HepG2 (cell line): ENCODE data around the gene BPIFB2. TPM values are rescaled to one million over a fixed set of nuclear protein-coding genes. Genes with fewer than 3 reads are reported as not detected.
A peak's percentile ranks its signal among the peaks of the same experiment; 100 is the strongest.

Experiments
- ATAC-seq: fragments of 200-7000 bp; cut with Tn5 transposase; 3 replicates; pipeline ENCODE4 v1.9.1; 2020; ENCODE audit warnings: mild to moderate bottlenecking, moderate library complexity
- BruUV-seq: library from RNA; stranded (reverse); fragments of 400-500 nt; replicated peaks from 2 replicates; lab custom pipeline; 2021; lab: Mats Ljungman, UMichigan
- CTCF ChIA-PET: fragments of 300-600 bp; formaldehyde crosslinking; extraction: SDS; loops from one replicate; lab custom pipeline; 2021; ENCODE audit warnings: low total read pairs, inconsistent platforms, low intra/inter-chr PET ratio; lab: Yijun Ruan, JAX
- POLR2A ChIA-PET: fragments of 350-600 bp; sonication (Branson Sonifier 250); formaldehyde crosslinking; loops from one replicate; lab custom pipeline; 2020; ENCODE audit warnings: antibody characterized with exemption, inconsistent platforms; lab: Yijun Ruan, JAX
- DNase-seq: peaks from one replicate; pipeline ENCODE4 v3.0.0-alpha.2; 2015; ENCODE audit warnings: low spot score
- FAIRE-seq: peaks from 3 replicates; lab custom pipeline; 2011; peaks lifted over from hg19 to GRCh38; lab: Jason Lieb, UNC
- H2AFZ ChIP-seq: one replicate; pipeline ENCODE4 v1.6.1; 2011; ENCODE audit warnings: low read length, inconsistent platforms
- H3K27ac ChIP-seq: fragments of 300-600 bp; 3 replicates; pipeline ENCODE4 v1.8.0; 2011; ENCODE audit warnings: mixed run types, mild to moderate bottlenecking, mixed read lengths, low read length, inconsistent platforms; ENCODE audit not compliant: insufficient read depth; ENCODE audit errors: extremely low read length
- H3K27me3 ChIP-seq, 2 experiments: fragments of 200-600 bp in 1 of 2; 2 replicates in 1 of 2; 3 replicates in 1 of 2; pipeline versions ENCODE4 v1.6.0 to v1.8.0; 2011; ENCODE audit warnings: low read length in 2 of 2, mild to moderate bottlenecking in 2 of 2, moderate library complexity in 2 of 2, inconsistent platforms in 1 of 2; ENCODE audit not compliant: insufficient read depth in 2 of 2, control insufficient read depth in 1 of 2
- H3K36me3 ChIP-seq, 2 experiments: fragments of 200-600 bp in 1 of 2; replicated peaks in 1 of 2; 2 replicates in 1 of 2; 3 replicates in 1 of 2; pipeline versions ENCODE4 v1.5.1 to v1.8.0; 2011; ENCODE audit warnings: low read length in 2 of 2, inconsistent platforms in 1 of 2; ENCODE audit not compliant: insufficient read depth in 2 of 2, control insufficient read depth in 1 of 2
- H3K4me1 ChIP-seq: 2 replicates; pipeline ENCODE4 v1.5.1; 2012; ENCODE audit warnings: low read length, inconsistent platforms; ENCODE audit not compliant: insufficient read depth
- H3K4me2 ChIP-seq: 2 replicates; pipeline ENCODE4 v1.6.0; 2011; ENCODE audit warnings: low read depth, low read length, inconsistent platforms
- H3K4me3 ChIP-seq, 3 experiments: fragments of 200-600 bp in 1 of 3; sonication (generic), shearing (Covaris generic) in 1 of 3; replicated peaks in 1 of 3; 2 replicates each; pipeline ENCODE4 v1.5.1; 2011 to 2016; ENCODE audit warnings: low read length in 3 of 3, inconsistent platforms in 2 of 3, low read depth in 2 of 3, mild to moderate bottlenecking in 2 of 3, control low read depth in 1 of 3, mixed read lengths in 1 of 3; ENCODE audit not compliant: insufficient read depth in 1 of 3
- H3K79me2 ChIP-seq: one replicate; pipeline ENCODE4 v1.6.1; 2011; ENCODE audit warnings: low read length, inconsistent platforms; ENCODE audit not compliant: insufficient read depth
- H3K9ac ChIP-seq: 2 replicates; pipeline ENCODE4 v1.6.0; 2011; ENCODE audit warnings: mild to moderate bottlenecking, low read depth, low read length, inconsistent platforms; ENCODE audit not compliant: insufficient read depth
- H3K9me3 ChIP-seq: 2 replicates; pipeline ENCODE4 v1.5.1; 2012; ENCODE audit warnings: mild to moderate bottlenecking, low read length
- H4K20me1 ChIP-seq: 2 replicates; pipeline ENCODE4 v1.6.0; 2011; ENCODE audit warnings: inconsistent platforms, mild to moderate bottlenecking, low read length, moderate library complexity; ENCODE audit not compliant: insufficient read depth
- BRCA1 ChIP-seq: sonication (generic); formaldehyde crosslinking; IDR thresholded peaks from 2 replicates; pipeline ENCODE4 v1.4.0; 2020; ENCODE audit warnings: missing genetic modification reagents
- CREB1 ChIP-seq, 2 experiments: fragments of 450-650 bp in 1 of 2; IDR thresholded peaks; 2 replicates each; pipeline ENCODE4 v1.6.1; 2016 to 2017; ENCODE audit warnings: control low read depth in 1 of 2, mild to moderate bottlenecking in 1 of 2, missing compliant biosample characterization in 1 of 2, missing genetic modification characterization in 1 of 2
- HMG20B ChIP-seq: conservative IDR thresholded peaks from 2 replicates; pipeline ENCODE4 v1.6.1; 2016; ENCODE audit warnings: missing genetic modification reagents, missing compliant biosample characterization
- MAFF ChIP-seq: IDR thresholded peaks from 2 replicates; pipeline ENCODE4 v1.6.1; 2011; ENCODE audit warnings: low read depth, low read length, improper control_type of control experiment
- MAFG ChIP-seq: sonication (generic); formaldehyde crosslinking; IDR thresholded peaks from 2 replicates; pipeline ENCODE4 v1.5.1; 2020; ENCODE audit warnings: mild to moderate bottlenecking, missing genetic modification reagents
- MAFK ChIP-seq, 2 experiments: IDR thresholded peaks in 1 of 2; conservative IDR thresholded peaks in 1 of 2; 2 replicates each; pipeline ENCODE4 v1.6.1; 2011; ENCODE audit warnings: improper control_type of control experiment in 2 of 2, low read length in 2 of 2
- ZBTB3 ChIP-seq: sonication (generic); formaldehyde crosslinking; IDR thresholded peaks from 2 replicates; pipeline ENCODE4 v1.4.0; 2020; ENCODE audit warnings: low read depth, mild to moderate bottlenecking, moderate library complexity, missing genetic modification reagents, borderline replicate concordance
- ZKSCAN1 ChIP-seq: fragments of 150-350 bp; IDR thresholded peaks from 2 replicates; pipeline ENCODE4 v1.6.1; 2014; ENCODE audit warnings: low read length
- ZNF468 ChIP-seq: sonication (generic); formaldehyde crosslinking; IDR thresholded peaks from 2 replicates; pipeline ENCODE4 v1.8.0; 2022; ENCODE audit warnings: mild to moderate bottlenecking, moderate library complexity, missing genetic modification reagents
- ZNF558 ChIP-seq: sonication (generic); formaldehyde crosslinking; IDR thresholded peaks from 2 replicates; pipeline ENCODE4 v1.9.0; 2022; ENCODE audit warnings: mild to moderate bottlenecking, missing genetic modification reagents, borderline replicate concordance
- ZNF589 ChIP-seq: sonication (generic); formaldehyde crosslinking; conservative IDR thresholded peaks from 2 replicates; pipeline ENCODE4 v1.8.0; 2022; ENCODE audit warnings: mild to moderate bottlenecking, moderate library complexity, missing genetic modification reagents
- WGBS: methylation state at CpG from one replicate; pipeline ENCODE4 v1.1.6; 2017; ENCODE audit warnings: low lambda C conversion rate; 5-methylcytosine and 5-hydroxymethylcytosine counted together
- in situ Hi-C: cut with HindIII; loops from 2 replicates; pipeline ENCODE4 v1.10.0; 2017; ENCODE audit warnings: low pct_unique_long_range_greater_than_20kb; ENCODE audit not compliant: extremely low pct_ligation_motif_present
- intact Hi-C: fragments of 100-400 bp; cut with micrococcal nuclease; formaldehyde crosslinking; loops from one replicate; pipeline ENCODE4 v1.10.0; 2022; ENCODE audit not compliant: unreplicated experiment
- polyA plus RNA-seq, 8 experiments: library from polyadenylated mRNA; depleted of rRNA in 3 of 8; stranded (reverse) in 7 of 8; unstranded in 1 of 8; fragments of >200 nt; fragmentation: Illumina TruSeq in 4 of 8; extraction: Trizol in 4 of 8; gene quantifications; 2 replicates each; pipeline versions ENCODE4 v1.2.1 to v1.2.3, GENCODE V29; 2011 to 2016; ENCODE audit warnings: low read depth in 4 of 8, missing spikeins in 1 of 8, mixed read lengths in 1 of 8; ENCODE audit not compliant: insufficient read depth in 1 of 8
- total RNA-seq, 5 experiments: library from RNA; depleted of rRNA; stranded (reverse); fragments of >200 nt; fragmentation: Illumina TruSeq; extraction: Trizol; gene quantifications; 2 replicates each; pipeline ENCODE4 v1.2.3, GENCODE V29; 2016; ENCODE audit warnings: low read depth in 1 of 5
- TF ChIP-seq, protein P1 (sequence below): sonication (generic); formaldehyde crosslinking; IDR thresholded peaks from 2 replicates; pipeline ENCODE4 v1.4.0; 2020; ENCODE audit warnings: mild to moderate bottlenecking, missing genetic modification reagents
- TF ChIP-seq, protein P2 (sequence below): sonication (generic); formaldehyde crosslinking; conservative IDR thresholded peaks from 2 replicates; pipeline ENCODE4 v1.4.0; 2020; ENCODE audit warnings: missing genetic modification reagents
- TF ChIP-seq, protein P3 (sequence below): sonication (generic); formaldehyde crosslinking; IDR thresholded peaks from 2 replicates; pipeline ENCODE4 v1.4.0; 2020; ENCODE audit warnings: missing genetic modification reagents, mild to moderate bottlenecking, borderline replicate concordance

Gene BPIFB2
- total and polyA plus RNA-seq, 2 of the 13 experiments (the other 11 are each of a cell fraction or from before 2014, with no cell fraction given), result 54.5 to 902 TPM

DNA sequence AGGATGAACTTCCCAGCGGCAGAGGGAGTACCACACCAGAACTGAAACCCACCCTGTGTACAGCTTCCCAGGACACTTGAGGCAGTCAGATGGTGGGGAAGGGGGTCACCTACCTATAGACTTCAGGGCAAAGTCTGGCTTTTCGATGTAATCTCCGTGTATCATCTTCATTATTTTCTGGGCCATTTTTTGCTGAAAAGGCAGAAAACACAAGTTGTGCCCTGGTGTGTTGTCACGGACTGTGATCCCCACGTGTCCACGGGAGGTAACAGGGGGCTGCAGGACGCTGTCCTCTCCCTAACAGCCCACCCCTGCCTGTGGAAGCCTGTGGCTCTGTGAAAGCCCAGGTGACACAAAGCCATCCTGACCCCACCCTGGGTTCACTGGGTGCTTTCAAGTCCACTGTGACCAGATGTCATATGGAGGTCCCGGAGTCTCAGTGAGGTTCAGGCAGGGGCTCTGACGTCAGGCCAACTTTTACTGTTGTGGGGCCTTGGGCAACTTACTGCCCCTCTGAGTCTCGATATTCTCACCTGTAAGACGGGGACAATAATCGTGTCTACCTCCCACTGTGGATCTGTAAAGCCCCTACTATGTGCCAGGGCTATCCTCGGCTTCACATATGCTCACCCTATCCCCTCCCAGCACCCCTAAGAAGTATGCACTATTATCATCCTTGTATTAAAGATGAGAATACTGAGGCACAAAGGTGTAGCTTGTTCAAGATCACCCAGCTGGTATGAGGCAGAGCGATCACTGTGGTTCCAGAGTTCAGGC lies 17.8 kb upstream of the BPIFB2 start:
- in situ Hi-C loops, result no loop called here
- ChIA-PET CTCF (no interaction called here), POLR2A (no interaction called here)
- no peaks in the 10 kb centered on the region for H3K79me2 ChIP-seq
- H3K9me3 ChIP-seq, result peaks cover under 1% of the 10 kb centered on the region; the same call in 1 of the 2 replicates
- H3K4me2 ChIP-seq, result no peak overlapping the region
- H3K9ac ChIP-seq, result no peak overlapping the region
- TF ChIP-seq MAFG (CRISPR knock-in tag) (0 out of 2 replicates have a peak, but pooled peaks have one; percentile 28), ZKSCAN1 (peak; percentile 85), CREB1 (IDR thresholded peaks at IDR 0.05) (peak; percentile 73), CREB1 (CRISPR knock-in tag; IDR thresholded peaks at IDR 0.05) (no peak), HMG20B (CRISPR knock-in tag) (no peak), MAFF (peak; percentile 89), MAFK (conservative IDR thresholded peaks at IDR 0.05 in 1 of 2, IDR thresholded peaks at IDR 0.05 in 1 of 2; ENCODE audit: low read length in 2 of 2) (peak; percentile 90 to 95)
- no peak for DNase-seq
- no peaks in the 10 kb centered on the region for H3K4me1 ChIP-seq
- no peak for FAIRE-seq
- H3K27me3 ChIP-seq, result peaks cover 0 to 49% of the 10 kb centered on the region in 2 experiments; a peak in 4 of 5 replicates
- no peak overlapping the region for H2AFZ ChIP-seq
- H3K27ac ChIP-seq, result no peak overlapping the region
- no peaks in the 10 kb centered on the region for H4K20me1 ChIP-seq
- intact Hi-C loops, result no loop called here
- H3K36me3 ChIP-seq, result no peaks in the 10 kb centered on the region
- H3K4me3 ChIP-seq, result no peak overlapping the region
- ATAC-seq, result no peak
- BruUV-seq, result no TSS peak
- 31% methylated on average over 14 of the region's 14 CpGs for WGBS

- DNase-seq (no peak), ATAC-seq (no peak), FAIRE-seq (no peak)
- Histone ChIP-seq H3K9ac (no peak overlapping the region), H3K4me2 (no peak overlapping the region), H3K79me2 (no peaks in the 10 kb centered on the region), H2AFZ (no peak overlapping the region), H3K36me3 (no peaks in the 10 kb centered on the region), H3K4me3 (no peak overlapping the region), H3K4me1 (no peaks in the 10 kb centered on the region), H3K27me3 (peaks cover 0 to 43% of the 10 kb centered on the region in 2 experiments; a peak in 4 of 5 replicates), H3K9me3 (peaks cover 8% of the 10 kb centered on the region), H4K20me1 (no peaks in the 10 kb centered on the region), H3K27ac (no peak overlapping the region)
- no TSS peak for BruUV-seq
- intact Hi-C loops, result no loop called here
- WGBS, result 39% methylated on average over 3 of the region's 3 CpGs
- CTCF ChIA-PET, result no interaction called here
- in situ Hi-C loops, result no loop called here
- POLR2A ChIA-PET, result no interaction called here
- TF ChIP-seq ZBTB3, result no peak
- no peak for TF ChIP-seq ZNF589 (CRISPR knock-in tag)
- TF ChIP-seq, protein P1, sequence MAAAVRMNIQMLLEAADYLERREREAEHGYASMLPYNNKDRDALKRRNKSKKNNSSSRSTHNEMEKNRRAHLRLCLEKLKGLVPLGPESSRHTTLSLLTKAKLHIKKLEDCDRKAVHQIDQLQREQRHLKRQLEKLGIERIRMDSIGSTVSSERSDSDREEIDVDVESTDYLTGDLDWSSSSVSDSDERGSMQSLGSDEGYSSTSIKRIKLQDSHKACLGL (CRISPR knock-in tag), result no peak
- TF ChIP-seq, protein P2, sequence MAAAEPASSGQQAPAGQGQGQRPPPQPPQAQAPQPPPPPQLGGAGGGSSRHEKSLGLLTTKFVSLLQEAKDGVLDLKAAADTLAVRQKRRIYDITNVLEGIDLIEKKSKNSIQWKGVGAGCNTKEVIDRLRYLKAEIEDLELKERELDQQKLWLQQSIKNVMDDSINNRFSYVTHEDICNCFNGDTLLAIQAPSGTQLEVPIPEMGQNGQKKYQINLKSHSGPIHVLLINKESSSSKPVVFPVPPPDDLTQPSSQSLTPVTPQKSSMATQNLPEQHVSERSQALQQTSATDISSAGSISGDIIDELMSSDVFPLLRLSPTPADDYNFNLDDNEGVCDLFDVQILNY (CRISPR knock-in tag), result no peak
- no peak for TF ChIP-seq ZNF558 (CRISPR knock-in tag)
- TF ChIP-seq, protein P3, sequence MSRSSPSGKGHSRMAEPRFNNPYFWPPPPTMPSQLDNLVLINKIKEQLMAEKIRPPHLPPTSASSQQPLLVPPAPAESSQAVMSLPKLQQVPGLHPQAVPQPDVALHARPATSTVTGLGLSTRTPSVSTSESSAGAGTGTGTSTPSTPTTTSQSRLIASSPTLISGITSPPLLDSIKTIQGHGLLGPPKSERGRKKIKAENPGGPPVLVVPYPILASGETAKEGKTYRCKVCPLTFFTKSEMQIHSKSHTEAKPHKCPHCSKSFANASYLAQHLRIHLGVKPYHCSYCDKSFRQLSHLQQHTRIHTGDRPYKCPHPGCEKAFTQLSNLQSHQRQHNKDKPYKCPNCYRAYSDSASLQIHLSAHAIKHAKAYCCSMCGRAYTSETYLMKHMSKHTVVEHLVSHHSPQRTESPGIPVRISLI (CRISPR knock-in tag), result no peak
- no peak for TF ChIP-seq ZNF468 (CRISPR knock-in tag)
- TF ChIP-seq BRCA1 (CRISPR knock-in tag), result no peak
These were observed 17.1 kb upstream of the BPIFB2 start for GRCh38 chr20:32990426-32990825.
